Endothelial cell of umbilical vein (primary cell): ENCODE data around the gene PEMT. TPM values are rescaled to one million over a fixed set of nuclear protein-coding genes. Genes with fewer than 3 reads are reported as not detected.

Experiments used
- BruUV-seq: library from RNA; stranded (reverse); fragments of 400-500 nt; replicated peaks from 2 replicates; lab custom pipeline; 2021; lab: Mats Ljungman, UMichigan
- CTCF ChIA-PET: fragments of 300-600, 350-600 bp; sonication (Branson Sonifier 250); formaldehyde crosslinking; loops from one replicate; lab custom pipeline; 2021; ENCODE audit warnings: antibody characterized with exemption, inconsistent platforms; lab: Charles Lee
- POLR2A ChIA-PET: fragments of 300-600, 350-600 bp; sonication (Branson Sonifier 250); formaldehyde crosslinking; loops from one replicate; lab custom pipeline; 2021; ENCODE audit warnings: antibody characterized with exemption, inconsistent platforms; lab: Charles Lee
- DNase-seq: peaks from one replicate; pipeline ENCODE4 v3.0.0-alpha.2; 2011; ENCODE audit warnings: low read depth, low spot score
- FAIRE-seq: peaks from 2 replicates; lab custom pipeline; 2011; peaks lifted over from hg19 to GRCh38; lab: Jason Lieb, UNC
- H2AFZ ChIP-seq: 2 replicates; pipeline ENCODE4 v1.6.0; 2012; ENCODE audit warnings: low read depth, low read length, control low read depth, inconsistent platforms
- H3K27ac ChIP-seq: 2 replicates; pipeline ENCODE4 v1.5.1; 2011; ENCODE audit warnings: low read depth, mild to moderate bottlenecking, control low read depth, low read length, moderate library complexity; ENCODE audit not compliant: insufficient read depth
- H3K27me3 ChIP-seq, 2 experiments: 2 replicates each; pipeline versions ENCODE4 v1.6.0 to v1.6.1; 2011; ENCODE audit warnings: low read length in 2 of 2, mixed read lengths in 1 of 2; ENCODE audit not compliant: control insufficient read depth in 2 of 2, insufficient read depth in 2 of 2
- H3K36me3 ChIP-seq, 2 experiments: 2 replicates in 1 of 2; 3 replicates in 1 of 2; pipeline ENCODE4 v1.5.1; 2011; ENCODE audit warnings: low read length in 2 of 2, mild to moderate bottlenecking in 1 of 2, moderate library complexity in 1 of 2; ENCODE audit not compliant: control insufficient read depth in 2 of 2, insufficient read depth in 2 of 2; ENCODE audit errors: extremely low read depth in 1 of 2
- H3K4me1 ChIP-seq: 3 replicates; pipeline ENCODE4 v1.5.1; 2011; ENCODE audit warnings: mild to moderate bottlenecking, low read length; ENCODE audit not compliant: control insufficient read depth, insufficient read depth; ENCODE audit errors: extremely low read depth
- H3K4me2 ChIP-seq: 2 replicates; pipeline ENCODE4 v1.6.1; 2011; ENCODE audit warnings: low read length, control low read depth, mixed read lengths; ENCODE audit not compliant: insufficient read depth
- H3K4me3 ChIP-seq, 3 experiments: fragments of 200-600 bp in 1 of 3; sonication (generic), shearing (Covaris generic) in 1 of 3; replicated peaks in 1 of 3; 2 replicates each; pipeline ENCODE4 v1.5.1; 2011 to 2016; ENCODE audit warnings: control low read depth in 3 of 3, low read length in 3 of 3, mild to moderate bottlenecking in 2 of 3, inconsistent platforms in 1 of 3, low read depth in 1 of 3, moderate library complexity in 1 of 3; ENCODE audit not compliant: insufficient read depth in 1 of 3
- H3K79me2 ChIP-seq: 2 replicates; pipeline ENCODE4 v1.6.0; 2012; ENCODE audit warnings: low read length, inconsistent platforms; ENCODE audit not compliant: control insufficient read depth, insufficient read depth
- H3K9ac ChIP-seq: replicated peaks from 2 replicates; pipeline ENCODE3; 2011; ENCODE audit warnings: low read length, control low read depth; ENCODE audit not compliant: insufficient read depth; ENCODE audit errors: extremely low read depth
- H3K9me1 ChIP-seq: replicated peaks from 3 replicates; pipeline ENCODE4 v1.6.0; 2011; ENCODE audit warnings: mild to moderate bottlenecking, low read length; ENCODE audit not compliant: control insufficient read depth, insufficient read depth; ENCODE audit errors: extremely low read depth
- H3K9me3 ChIP-seq: replicated peaks from 2 replicates; pipeline ENCODE4 v1.5.1; 2012; ENCODE audit warnings: low read length, inconsistent platforms; ENCODE audit not compliant: control insufficient read depth, insufficient read depth
- H4K20me1 ChIP-seq: replicated peaks from 2 replicates; pipeline ENCODE3; 2011; ENCODE audit warnings: mild to moderate bottlenecking, low read length; ENCODE audit not compliant: control insufficient read depth, insufficient read depth; ENCODE audit errors: extremely low read depth
- EZH2 ChIP-seq: IDR thresholded peaks from 2 replicates; pipeline ENCODE4 v1.6.1; 2012; ENCODE audit warnings: borderline replicate concordance, low read depth, mild to moderate bottlenecking, moderate library complexity, low read length, inconsistent platforms; ENCODE audit not compliant: severe bottlenecking
- FOS ChIP-seq: IDR thresholded peaks from 2 replicates; pipeline ENCODE4 v1.6.1; 2011; ENCODE audit warnings: mild to moderate bottlenecking, low read length, moderate library complexity, borderline replicate concordance; ENCODE audit not compliant: insufficient read depth
- GATA2 ChIP-seq: IDR thresholded peaks from 2 replicates; pipeline ENCODE4 v1.7.0; 2011; ENCODE audit warnings: low read depth, mild to moderate bottlenecking, moderate library complexity, mixed read lengths, low read length; ENCODE audit not compliant: insufficient read length, insufficient read depth
- JUN ChIP-seq: IDR thresholded peaks from 2 replicates; pipeline ENCODE4 v1.6.1; 2011; ENCODE audit warnings: borderline replicate concordance, low read depth; ENCODE audit not compliant: insufficient read length, insufficient read depth
- MAX ChIP-seq: IDR thresholded peaks from 2 replicates; pipeline ENCODE4 v1.6.1; 2011; ENCODE audit not compliant: insufficient read depth, insufficient read length
- MYC ChIP-seq: IDR thresholded peaks from one replicate; pipeline ENCODE4 v1.6.1; 2011; ENCODE audit warnings: mild to moderate bottlenecking, low read depth, low read length
- POLR2A ChIP-seq: IDR thresholded peaks from 2 replicates; pipeline ENCODE4 v1.6.1; 2012; ENCODE audit warnings: low read depth, mild to moderate bottlenecking, control low read depth, low read length
- POLR2AphosphoS5 ChIP-seq: IDR thresholded peaks from 2 replicates; pipeline ENCODE4 v1.6.1; 2012; ENCODE audit warnings: low read depth, mild to moderate bottlenecking, control low read depth, low read length, moderate library complexity; ENCODE audit not compliant: insufficient read depth
- dilution Hi-C: fragments of 300-500 bp; cut with MboI; formaldehyde crosslinking; loops from one replicate; pipeline ENCODE4 v1.15.0; 2019; ENCODE audit warnings: low sequenced_read_pairs; ENCODE audit not compliant: extremely low pct_ligation_motif_present
- intact Hi-C: fragments of 100-400 bp; cut with micrococcal nuclease; formaldehyde crosslinking; loops from one replicate; pipeline ENCODE4 v1.10.0; 2022
- polyA plus RNA-seq, 4 experiments: library from polyadenylated mRNA; depleted of rRNA in 3 of 4; stranded (reverse) in 3 of 4; unstranded in 1 of 4; fragments of >200 nt; gene quantifications; 2 replicates each; pipeline versions ENCODE4 v1.2.1 to v1.2.3, GENCODE V29; 2011 to 2012; ENCODE audit warnings: missing spikeins in 1 of 4
- total RNA-seq: library from RNA; stranded (reverse); gene quantifications from 2 replicates; pipeline ENCODE4 v1.2.3, GENCODE V29; 2021
- TF ChIP-seq, protein P1 (sequence below), 2 donors: IDR thresholded peaks; 1 replicate in 1 of 2; 2 replicates in 1 of 2; pipeline ENCODE4 v1.5.1; 2011; ENCODE audit warnings: low read length in 2 of 2, mild to moderate bottlenecking in 2 of 2, moderate library complexity in 2 of 2, control low read depth in 1 of 2, inconsistent platforms in 1 of 2, low read depth in 1 of 2; ENCODE audit not compliant: insufficient read depth in 1 of 2; ENCODE audit errors: extremely low read depth in 1 of 2

Gene PEMT
- total and polyA plus RNA-seq, 2 donors (not counting 3 experiments of a cell fraction or from before 2014, with no cell fraction given) = 35.1 to 58.4 TPM

GRCh38 chr17:17562146-17562511 lies 29.4 kb downstream of the PEMT start:
- FAIRE-seq (no peak), DNase-seq (no peak)
- no peak overlapping the region for H3K9ac ChIP-seq
- no peaks in the 10 kb centered on the region for H3K9me1 ChIP-seq
- ChIA-PET POLR2A (interaction anchor here (0.6 kb wide), 1 partner anchor 65 kb away, joined by 4 read pairs; the partner anchor contains the start of gene RASD1), CTCF (interaction anchor here (1.1 to 3.3 kb wide), 2 partner anchors 52 to 65 kb away, joined by 3 to 20 read pairs; partner anchors contain the start of gene RASD1)
- peaks cover 11% of the 10 kb centered on the region for H3K4me1 ChIP-seq
- intact Hi-C loops = no loop called here
- H3K27me3 ChIP-seq = no peaks in the 10 kb centered on the region
- H3K27ac ChIP-seq = peak overlapping the region; percentile 13
- H3K4me2 ChIP-seq = no peak overlapping the region
- TF ChIP-seq EZH2 = no peak
- no peak for TF ChIP-seq MAX
- no peak for TF ChIP-seq POLR2A
- TF ChIP-seq MYC = no peak
- no peak for TF ChIP-seq FOS
- no peak for TF ChIP-seq POLR2AphosphoS5
- TF ChIP-seq, protein P1, sequence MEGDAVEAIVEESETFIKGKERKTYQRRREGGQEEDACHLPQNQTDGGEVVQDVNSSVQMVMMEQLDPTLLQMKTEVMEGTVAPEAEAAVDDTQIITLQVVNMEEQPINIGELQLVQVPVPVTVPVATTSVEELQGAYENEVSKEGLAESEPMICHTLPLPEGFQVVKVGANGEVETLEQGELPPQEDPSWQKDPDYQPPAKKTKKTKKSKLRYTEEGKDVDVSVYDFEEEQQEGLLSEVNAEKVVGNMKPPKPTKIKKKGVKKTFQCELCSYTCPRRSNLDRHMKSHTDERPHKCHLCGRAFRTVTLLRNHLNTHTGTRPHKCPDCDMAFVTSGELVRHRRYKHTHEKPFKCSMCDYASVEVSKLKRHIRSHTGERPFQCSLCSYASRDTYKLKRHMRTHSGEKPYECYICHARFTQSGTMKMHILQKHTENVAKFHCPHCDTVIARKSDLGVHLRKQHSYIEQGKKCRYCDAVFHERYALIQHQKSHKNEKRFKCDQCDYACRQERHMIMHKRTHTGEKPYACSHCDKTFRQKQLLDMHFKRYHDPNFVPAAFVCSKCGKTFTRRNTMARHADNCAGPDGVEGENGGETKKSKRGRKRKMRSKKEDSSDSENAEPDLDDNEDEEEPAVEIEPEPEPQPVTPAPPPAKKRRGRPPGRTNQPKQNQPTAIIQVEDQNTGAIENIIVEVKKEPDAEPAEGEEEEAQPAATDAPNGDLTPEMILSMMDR (IDR thresholded peaks at IDR 0.05; ENCODE audit: extremely low read depth in 1 of 2, insufficient read depth in 1 of 2, low read depth in 1 of 2, low read length in 2 of 2) = no peak
- TF ChIP-seq JUN = no peak
- no peak for TF ChIP-seq GATA2
- no peaks in the 10 kb centered on the region for H3K36me3 ChIP-seq
- H3K4me3 ChIP-seq = no peak overlapping the region
- dilution Hi-C loops = no loop called here
- H3K79me2 ChIP-seq = no peaks in the 10 kb centered on the region
- BruUV-seq = no TSS peak
- no peaks in the 10 kb centered on the region for H4K20me1 ChIP-seq
- peak overlapping the region; percentile 66 for H2AFZ ChIP-seq
- H3K9me3 ChIP-seq = no peaks in the 10 kb centered on the region
